Fibroblast of villous mesenchyme (primary cell): ENCODE results near the gene DCUN1D2. TPM values are rescaled to one million over a fixed set of nuclear protein-coding genes. Genes with fewer than 3 reads are reported as not detected.
"Not testable (repeated sequence)": the region's sequence is repeated elsewhere in the genome, so short reads cannot be mapped to it uniquely, and the experiment has no call there.

Experiments used
- DNase-seq: peaks from one replicate; pipeline ENCODE4 v3.0.0-alpha.2; 2010; ENCODE audit warnings: low read depth
- H3K4me3 ChIP-seq: 2 replicates; pipeline ENCODE4 v1.5.1; 2011; ENCODE audit warnings: low read depth, mild to moderate bottlenecking, low read length
- total RNA-seq: library from RNA; depleted of rRNA; stranded (reverse); fragments of >200 nt; gene quantifications from 2 replicates; pipeline ENCODE4 v1.2.3, GENCODE V29; 2012
- TF ChIP-seq, protein P1 (sequence below): IDR thresholded peaks from 2 replicates; pipeline ENCODE4 v1.5.1; 2012; ENCODE audit warnings: low read depth, mild to moderate bottlenecking, low read length; ENCODE audit not compliant: insufficient read depth

The DCUN1D2 gene
- total RNA-seq, 1 donor = 13.4 TPM

DNA sequence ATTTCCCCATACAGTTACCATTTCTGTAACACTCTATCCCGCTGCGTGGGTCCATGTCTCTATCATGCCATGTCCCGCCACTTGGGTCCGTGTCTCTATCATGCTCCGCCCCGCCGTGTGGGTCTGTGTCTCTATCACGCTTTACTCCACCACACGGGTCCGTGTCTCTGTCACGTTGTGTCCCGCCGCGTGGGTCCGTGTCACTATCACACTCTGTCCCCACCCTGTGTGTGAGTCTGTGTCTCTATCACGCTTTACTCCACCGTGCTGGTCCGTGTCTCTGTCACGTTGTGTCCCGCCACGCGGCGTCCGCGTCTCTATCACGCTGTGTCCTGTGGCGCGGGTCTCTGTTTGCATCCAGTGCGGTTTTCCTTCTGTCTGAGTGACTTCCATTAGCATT, 48.9 kb downstream of the DCUN1D2 start:
- TF ChIP-seq, protein P1, sequence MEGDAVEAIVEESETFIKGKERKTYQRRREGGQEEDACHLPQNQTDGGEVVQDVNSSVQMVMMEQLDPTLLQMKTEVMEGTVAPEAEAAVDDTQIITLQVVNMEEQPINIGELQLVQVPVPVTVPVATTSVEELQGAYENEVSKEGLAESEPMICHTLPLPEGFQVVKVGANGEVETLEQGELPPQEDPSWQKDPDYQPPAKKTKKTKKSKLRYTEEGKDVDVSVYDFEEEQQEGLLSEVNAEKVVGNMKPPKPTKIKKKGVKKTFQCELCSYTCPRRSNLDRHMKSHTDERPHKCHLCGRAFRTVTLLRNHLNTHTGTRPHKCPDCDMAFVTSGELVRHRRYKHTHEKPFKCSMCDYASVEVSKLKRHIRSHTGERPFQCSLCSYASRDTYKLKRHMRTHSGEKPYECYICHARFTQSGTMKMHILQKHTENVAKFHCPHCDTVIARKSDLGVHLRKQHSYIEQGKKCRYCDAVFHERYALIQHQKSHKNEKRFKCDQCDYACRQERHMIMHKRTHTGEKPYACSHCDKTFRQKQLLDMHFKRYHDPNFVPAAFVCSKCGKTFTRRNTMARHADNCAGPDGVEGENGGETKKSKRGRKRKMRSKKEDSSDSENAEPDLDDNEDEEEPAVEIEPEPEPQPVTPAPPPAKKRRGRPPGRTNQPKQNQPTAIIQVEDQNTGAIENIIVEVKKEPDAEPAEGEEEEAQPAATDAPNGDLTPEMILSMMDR = no peak
- H3K4me3 ChIP-seq = no peak overlapping the region
- no peak for DNase-seq

GRCh38 chr13:113437408-113438010, 53.0 kb downstream of the DCUN1D2 start:
- no peak overlapping the region for H3K4me3 ChIP-seq
- TF ChIP-seq, protein P1 = no peak
- no peak for DNase-seq

DNA sequence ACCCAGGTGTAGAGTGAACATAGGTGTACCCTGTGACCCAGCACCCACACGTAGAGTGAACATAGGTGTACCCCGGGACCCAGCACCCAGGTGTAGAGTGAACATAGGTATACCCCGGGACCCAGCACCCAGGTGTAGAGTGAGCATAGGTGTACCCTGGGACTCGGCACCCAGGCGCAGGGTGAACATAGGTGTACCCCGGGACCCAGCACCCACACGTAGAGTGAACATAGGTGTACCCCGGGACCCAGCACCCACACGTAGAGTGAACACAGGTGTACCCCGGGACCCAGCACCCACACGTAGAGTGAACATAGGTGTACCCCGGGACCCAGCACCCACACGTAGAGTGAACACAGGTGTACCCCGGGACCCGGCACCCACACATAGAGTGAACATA, 53.6 kb downstream of the DCUN1D2 start:
- H3K4me3 ChIP-seq = not testable (repeated sequence)

DNA sequence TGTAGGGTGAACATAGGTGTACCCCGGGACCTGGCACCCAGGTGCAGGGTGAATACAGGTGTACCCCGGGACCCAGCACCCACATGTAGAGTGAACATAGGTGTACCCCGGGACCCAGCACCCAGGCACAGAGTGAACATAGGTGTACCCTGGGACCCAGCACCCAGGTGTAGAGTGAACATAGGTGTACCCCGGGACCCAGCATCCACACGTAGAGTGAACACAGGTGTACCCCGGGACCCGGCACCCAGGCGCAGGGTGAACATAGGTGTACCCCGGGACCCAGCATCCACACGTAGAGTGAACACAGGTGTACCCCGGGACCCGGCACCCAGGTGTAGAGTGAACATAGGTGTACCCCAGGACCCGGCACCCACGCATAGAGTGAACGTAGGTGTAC, 54.6 kb downstream of the DCUN1D2 start:
- not testable (repeated sequence) for H3K4me3 ChIP-seq, DNase-seq

More for the DNA sequence above, 53.6 kb downstream of the DCUN1D2 start:
- DNase-seq = not testable (repeated sequence)

GRCh38 chr13:113433391-113433916, 57.1 kb downstream of the DCUN1D2 start:
- no peak for DNase-seq
- TF ChIP-seq, protein P1 = no peak

GRCh38 chr13:113432506-113433270, 57.8 kb downstream of the DCUN1D2 start:
- no peak for DNase-seq
- H3K4me3 ChIP-seq = no peak overlapping the region
- TF ChIP-seq, protein P1 = no peak

More at GRCh38 chr13:113433391-113433916, 57.1 kb downstream of the DCUN1D2 start:
- no peak overlapping the region for H3K4me3 ChIP-seq

- TF ChIP-seq, protein P1 = no peak
- no peak overlapping the region for H3K4me3 ChIP-seq
- DNase-seq = no peak
Observed at GRCh38 chr13:113431171-113431570, 59.3 kb downstream of the DCUN1D2 start.
